ENCODE measurements around the gene DRAM2. TPM values are rescaled to one million over a fixed set of nuclear protein-coding genes. Genes with fewer than 3 reads are reported as not detected.

Gene DRAM2
- total and polyA plus RNA-seq, 2 of the 13 experiments (the other 11 are each of a cell fraction or from before 2014, with no cell fraction given): 33.2 to 123 TPM

DNA sequence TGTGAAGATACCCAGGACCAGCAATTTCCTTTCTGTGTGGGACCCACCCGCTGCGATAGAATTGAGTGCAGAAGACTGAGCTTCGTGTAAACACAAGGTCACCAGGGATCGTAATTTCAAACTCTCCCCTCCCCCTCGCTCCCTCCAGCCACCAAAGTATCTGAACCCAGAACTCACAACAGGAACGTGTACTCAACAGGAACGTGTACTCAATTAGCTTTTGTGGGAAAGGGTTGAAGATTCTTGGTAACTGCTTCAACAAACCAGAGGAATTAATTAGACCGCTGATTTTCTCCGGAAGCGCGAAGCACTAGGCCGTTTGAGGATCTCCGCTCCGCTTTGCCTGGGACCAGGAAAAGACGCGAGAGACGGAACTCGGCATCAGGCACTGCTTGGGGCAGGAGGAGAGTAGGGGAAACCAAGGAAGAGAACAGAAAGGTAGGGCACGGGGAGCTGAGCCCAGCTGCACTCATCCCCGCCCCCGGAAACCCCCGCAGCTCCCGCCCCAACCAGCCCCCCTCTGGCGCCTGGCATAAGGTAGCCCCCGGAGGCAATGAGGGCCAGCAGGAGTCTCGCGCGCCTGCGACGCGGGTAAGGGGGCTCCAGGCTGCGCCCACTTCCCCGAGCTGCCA is 453 bp downstream of the DRAM2 start (continued):
- TF ChIP-seq CBX5 (CRISPR knock-in tag; IDR thresholded peaks at IDR 0.05; ENCODE audit: borderline replicate concordance) (no peak), ZNF589 (CRISPR knock-in tag; conservative IDR thresholded peaks at IDR 0.05) (peak; percentile 75; the same call in 1 of the 2 replicates), PAF1 (CRISPR knock-in tag; IDR thresholded peaks at IDR 0.05) (no peak), SIX1 (CRISPR knock-in tag; IDR thresholded peaks at IDR 0.05; ENCODE audit: borderline replicate concordance) (no peak), TAF1 (CRISPR knock-in tag; IDR thresholded peaks at IDR 0.05) (no peak), ZNF33A (CRISPR knock-in tag; IDR thresholded peaks at IDR 0.05; ENCODE audit: borderline replicate concordance) (no peak), GLI4 (CRISPR knock-in tag; IDR thresholded peaks at IDR 0.05; ENCODE audit: borderline replicate concordance) (no peak), ZNF564 (CRISPR knock-in tag; IDR thresholded peaks at IDR 0.05) (0 out of 2 replicates have a peak, but pooled peaks have one; percentile 7), ZNF879 (CRISPR knock-in tag; IDR thresholded peaks at IDR 0.05) (no peak), GABPB1 (CRISPR knock-in tag; IDR thresholded peaks at IDR 0.05) (peak; percentile 32; the same call in 1 of the 2 replicates), BORCS8-MEF2B (CRISPR knock-in tag; IDR thresholded peaks at IDR 0.05) (peak; percentile 38; the same call in 1 of the 2 replicates), ZFY (CRISPR knock-in tag; IDR thresholded peaks at IDR 0.05) (no peak), SNAI1 (CRISPR knock-in tag; IDR thresholded peaks at IDR 0.05; ENCODE audit: borderline replicate concordance) (no peak), ARHGAP35 (CRISPR knock-in tag; IDR thresholded peaks at IDR 0.05; ENCODE audit: borderline replicate concordance) (no peak), ZFP1 (CRISPR knock-in tag; IDR thresholded peaks at IDR 0.05) (no peak), JUND (CRISPR knock-in tag; IDR thresholded peaks at IDR 0.05) (no peak), ETV5 (CRISPR knock-in tag; IDR thresholded peaks at IDR 0.05; ENCODE audit: borderline replicate concordance) (peak; percentile 48; the same call in 1 of the 2 replicates), PCBP1 (IDR thresholded peaks at IDR 0.05; ENCODE audit: borderline replicate concordance, low read depth, low read length) (no peak)
- TF ChIP-seq, protein P1, sequence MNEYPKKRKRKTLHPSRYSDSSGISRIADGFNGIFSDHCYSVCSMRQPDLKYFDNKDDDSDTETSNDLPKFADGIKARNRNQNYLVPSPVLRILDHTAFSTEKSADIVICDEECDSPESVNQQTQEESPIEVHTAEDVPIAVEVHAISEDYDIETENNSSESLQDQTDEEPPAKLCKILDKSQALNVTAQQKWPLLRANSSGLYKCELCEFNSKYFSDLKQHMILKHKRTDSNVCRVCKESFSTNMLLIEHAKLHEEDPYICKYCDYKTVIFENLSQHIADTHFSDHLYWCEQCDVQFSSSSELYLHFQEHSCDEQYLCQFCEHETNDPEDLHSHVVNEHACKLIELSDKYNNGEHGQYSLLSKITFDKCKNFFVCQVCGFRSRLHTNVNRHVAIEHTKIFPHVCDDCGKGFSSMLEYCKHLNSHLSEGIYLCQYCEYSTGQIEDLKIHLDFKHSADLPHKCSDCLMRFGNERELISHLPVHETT (CRISPR knock-in tag; conservative IDR thresholded peaks at IDR 0.05): no peak
- TF ChIP-seq, protein P2, sequence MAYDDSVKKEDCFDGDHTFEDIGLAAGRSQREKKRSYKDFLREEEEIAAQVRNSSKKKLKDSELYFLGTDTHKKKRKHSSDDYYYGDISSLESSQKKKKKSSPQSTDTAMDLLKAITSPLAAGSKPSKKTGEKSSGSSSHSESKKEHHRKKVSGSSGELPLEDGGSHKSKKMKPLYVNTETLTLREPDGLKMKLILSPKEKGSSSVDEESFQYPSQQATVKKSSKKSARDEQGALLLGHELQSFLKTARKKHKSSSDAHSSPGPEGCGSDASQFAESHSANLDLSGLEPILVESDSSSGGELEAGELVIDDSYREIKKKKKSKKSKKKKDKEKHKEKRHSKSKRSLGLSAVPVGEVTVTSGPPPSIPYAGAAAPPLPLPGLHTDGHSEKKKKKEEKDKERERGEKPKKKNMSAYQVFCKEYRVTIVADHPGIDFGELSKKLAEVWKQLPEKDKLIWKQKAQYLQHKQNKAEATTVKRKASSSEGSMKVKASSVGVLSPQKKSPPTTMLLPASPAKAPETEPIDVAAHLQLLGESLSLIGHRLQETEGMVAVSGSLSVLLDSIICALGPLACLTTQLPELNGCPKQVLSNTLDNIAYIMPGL (CRISPR knock-in tag; IDR thresholded peaks at IDR 0.05; ENCODE audit: borderline replicate concordance in 1 of 2, low read depth in 1 of 2): no peak
- TF ChIP-seq, protein P3, sequence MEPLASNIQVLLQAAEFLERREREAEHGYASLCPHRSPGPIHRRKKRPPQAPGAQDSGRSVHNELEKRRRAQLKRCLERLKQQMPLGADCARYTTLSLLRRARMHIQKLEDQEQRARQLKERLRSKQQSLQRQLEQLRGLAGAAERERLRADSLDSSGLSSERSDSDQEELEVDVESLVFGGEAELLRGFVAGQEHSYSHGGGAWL (CRISPR knock-in tag; IDR thresholded peaks at IDR 0.05): no peak
- TF ChIP-seq, protein P4, sequence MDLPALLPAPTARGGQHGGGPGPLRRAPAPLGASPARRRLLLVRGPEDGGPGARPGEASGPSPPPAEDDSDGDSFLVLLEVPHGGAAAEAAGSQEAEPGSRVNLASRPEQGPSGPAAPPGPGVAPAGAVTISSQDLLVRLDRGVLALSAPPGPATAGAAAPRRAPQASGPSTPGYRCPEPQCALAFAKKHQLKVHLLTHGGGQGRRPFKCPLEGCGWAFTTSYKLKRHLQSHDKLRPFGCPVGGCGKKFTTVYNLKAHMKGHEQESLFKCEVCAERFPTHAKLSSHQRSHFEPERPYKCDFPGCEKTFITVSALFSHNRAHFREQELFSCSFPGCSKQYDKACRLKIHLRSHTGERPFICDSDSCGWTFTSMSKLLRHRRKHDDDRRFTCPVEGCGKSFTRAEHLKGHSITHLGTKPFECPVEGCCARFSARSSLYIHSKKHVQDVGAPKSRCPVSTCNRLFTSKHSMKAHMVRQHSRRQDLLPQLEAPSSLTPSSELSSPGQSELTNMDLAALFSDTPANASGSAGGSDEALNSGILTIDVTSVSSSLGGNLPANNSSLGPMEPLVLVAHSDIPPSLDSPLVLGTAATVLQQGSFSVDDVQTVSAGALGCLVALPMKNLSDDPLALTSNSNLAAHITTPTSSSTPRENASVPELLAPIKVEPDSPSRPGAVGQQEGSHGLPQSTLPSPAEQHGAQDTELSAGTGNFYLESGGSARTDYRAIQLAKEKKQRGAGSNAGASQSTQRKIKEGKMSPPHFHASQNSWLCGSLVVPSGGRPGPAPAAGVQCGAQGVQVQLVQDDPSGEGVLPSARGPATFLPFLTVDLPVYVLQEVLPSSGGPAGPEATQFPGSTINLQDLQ (CRISPR knock-in tag; IDR thresholded peaks at IDR 0.05): no peak
- TF ChIP-seq, protein P5, sequence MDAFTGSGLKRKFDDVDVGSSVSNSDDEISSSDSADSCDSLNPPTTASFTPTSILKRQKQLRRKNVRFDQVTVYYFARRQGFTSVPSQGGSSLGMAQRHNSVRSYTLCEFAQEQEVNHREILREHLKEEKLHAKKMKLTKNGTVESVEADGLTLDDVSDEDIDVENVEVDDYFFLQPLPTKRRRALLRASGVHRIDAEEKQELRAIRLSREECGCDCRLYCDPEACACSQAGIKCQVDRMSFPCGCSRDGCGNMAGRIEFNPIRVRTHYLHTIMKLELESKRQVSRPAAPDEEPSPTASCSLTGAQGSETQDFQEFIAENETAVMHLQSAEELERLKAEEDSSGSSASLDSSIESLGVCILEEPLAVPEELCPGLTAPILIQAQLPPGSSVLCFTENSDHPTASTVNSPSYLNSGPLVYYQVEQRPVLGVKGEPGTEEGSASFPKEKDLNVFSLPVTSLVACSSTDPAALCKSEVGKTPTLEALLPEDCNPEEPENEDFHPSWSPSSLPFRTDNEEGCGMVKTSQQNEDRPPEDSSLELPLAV (CRISPR knock-in tag; conservative IDR thresholded peaks at IDR 0.05; ENCODE audit: low read depth): no peak
